Psoas muscle (tissue), 7 donors: ENCODE measurements around the gene FAAP24. TPM values are rescaled to one million over a fixed set of nuclear protein-coding genes. Genes with fewer than 3 reads are reported as not detected.

ENCODE experiments used
- polyA plus RNA-seq, 3 donors: library from polyadenylated mRNA; stranded (reverse); fragments of 200-250 nt; gene quantifications; one replicate each; pipeline ENCODE4 v1.2.3, GENCODE V29; 2013
- total RNA-seq, 4 donors: library from RNA; stranded (reverse); fragmentation: NEBNext Ultra II Directional in 2 of 4; extraction: Animal tissue kit (Norgen Biotek cat#: 25700) in 2 of 4; gene quantifications; one replicate each; pipeline versions ENCODE4 v1.2.1 to v1.2.4, GENCODE V29; 2021 to 2023
- donor health status: healthy with polysubstance abuse.
- donor health status: DM: no; HTN: no; CAD: no; lungs with moderate emphysema.
- donor health status: Bipolar disorder and iron deficiency.
- donor health status: healthy.
- donor health status: DM: no; HTN: no; CAD: no.
- donor health status: DM: no; HTN: no; CAD: no.
- donor health status: DM: yes; HTN: yes; CAD: no.

FAAP24 gene
- total and polyA plus RNA-seq, 7 donors, result 0.12 to 2.9 (median 0.41) TPM; not detected in 1

Other genes starting within 250 kb of the FAAP24 start
- gene SLC7A9, start 102.5 kb upstream of the FAAP24 start, total RNA-seq, result under 1 TPM in 1 of 4 donors, not detected in 3; 0.36 TPM
- gene SLC7A9, start 102.5 kb upstream of the FAAP24 start, polyA plus RNA-seq, result under 1 TPM; 0.10 to 0.23 (median 0.10) TPM
- gene CEP89, start 284 bp upstream of the FAAP24 start, total RNA-seq, result 10 to 100 TPM in 2 of 4 donors, 1 to 10 TPM in 2; 9.8 to 11.9 (median 10.5) TPM
- 10 to 100 TPM in 1 of 3 donors, 1 to 10 TPM in 2; 7.0 to 27.1 (median 9.3) TPM for gene CEP89, start 284 bp upstream of the FAAP24 start, polyA plus RNA-seq
- 1 to 10 TPM in 1 of 4 donors, under 1 TPM in 3; 0.24 to 1.0 (median 0.60) TPM for gene RHPN2, start 92.6 kb downstream of the FAAP24 start, total RNA-seq
- 1 to 10 TPM in 1 of 3 donors, under 1 TPM in 2; 0.16 to 1.1 (median 0.17) TPM for gene RHPN2, start 92.6 kb downstream of the FAAP24 start, polyA plus RNA-seq
- 1 to 10 TPM; 3.1 to 7.5 (median 5.6) TPM for gene GPATCH1, start 108.9 kb downstream of the FAAP24 start, total RNA-seq
- gene GPATCH1, start 108.9 kb downstream of the FAAP24 start, polyA plus RNA-seq, result 1 to 10 TPM; 3.3 to 5.3 (median 3.4) TPM
- gene WDR88, start 159.9 kb downstream of the FAAP24 start, total RNA-seq, result not detected
- under 1 TPM in 1 of 3 donors, not detected in 2; 0.06 TPM for gene WDR88, start 159.9 kb downstream of the FAAP24 start, polyA plus RNA-seq
- gene LRP3, start 222.1 kb downstream of the FAAP24 start, total RNA-seq, result 10 to 100 TPM; 16.1 to 23.9 (median 19.6) TPM
- gene LRP3, start 222.1 kb downstream of the FAAP24 start, polyA plus RNA-seq, result 10 to 100 TPM; 10.7 to 25.1 (median 15.9) TPM